ENCODE data around the gene NCKAP5.

NCKAP5 gene

GRCh38 chr2:133293544-133294353 lies 274.5 kb downstream of the NCKAP5 start:
- TF ChIP-seq, protein P1, sequence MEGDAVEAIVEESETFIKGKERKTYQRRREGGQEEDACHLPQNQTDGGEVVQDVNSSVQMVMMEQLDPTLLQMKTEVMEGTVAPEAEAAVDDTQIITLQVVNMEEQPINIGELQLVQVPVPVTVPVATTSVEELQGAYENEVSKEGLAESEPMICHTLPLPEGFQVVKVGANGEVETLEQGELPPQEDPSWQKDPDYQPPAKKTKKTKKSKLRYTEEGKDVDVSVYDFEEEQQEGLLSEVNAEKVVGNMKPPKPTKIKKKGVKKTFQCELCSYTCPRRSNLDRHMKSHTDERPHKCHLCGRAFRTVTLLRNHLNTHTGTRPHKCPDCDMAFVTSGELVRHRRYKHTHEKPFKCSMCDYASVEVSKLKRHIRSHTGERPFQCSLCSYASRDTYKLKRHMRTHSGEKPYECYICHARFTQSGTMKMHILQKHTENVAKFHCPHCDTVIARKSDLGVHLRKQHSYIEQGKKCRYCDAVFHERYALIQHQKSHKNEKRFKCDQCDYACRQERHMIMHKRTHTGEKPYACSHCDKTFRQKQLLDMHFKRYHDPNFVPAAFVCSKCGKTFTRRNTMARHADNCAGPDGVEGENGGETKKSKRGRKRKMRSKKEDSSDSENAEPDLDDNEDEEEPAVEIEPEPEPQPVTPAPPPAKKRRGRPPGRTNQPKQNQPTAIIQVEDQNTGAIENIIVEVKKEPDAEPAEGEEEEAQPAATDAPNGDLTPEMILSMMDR (conservative IDR thresholded peaks at IDR 0.05; ENCODE audit: control insufficient read depth, insufficient read depth, low read depth, low read length) = no peak

DNA sequence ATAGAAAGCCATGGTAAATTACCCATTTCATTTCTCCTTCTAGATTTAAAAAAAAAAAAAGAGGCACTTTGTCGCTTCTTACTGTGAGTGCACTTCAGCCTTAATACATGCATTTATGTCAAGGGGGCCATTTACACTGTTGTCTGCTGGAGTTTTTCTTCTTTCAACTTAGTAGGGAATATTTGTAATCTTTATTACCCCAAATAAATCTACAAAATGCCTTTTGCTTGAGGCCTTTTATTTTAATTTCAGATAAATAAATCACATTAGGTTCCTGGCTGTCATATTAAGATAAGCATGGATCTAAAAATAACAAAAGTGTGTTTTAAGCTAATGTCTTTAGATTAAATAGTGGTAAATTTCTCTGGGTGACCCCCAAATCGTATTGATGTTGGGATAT lies 276.0 kb downstream of the NCKAP5 start:
- no peak for DNase-seq (ENCODE audit: low read depth)
- no peak overlapping the region for H3K4me3 ChIP-seq (ENCODE audit: control insufficient read depth, low read depth, low read length)
- TF ChIP-seq, protein P1 (conservative IDR thresholded peaks at IDR 0.05; ENCODE audit: control insufficient read depth, insufficient read depth, low read depth, low read length) = no peak

More at GRCh38 chr2:133293544-133294353, 274.5 kb downstream of the NCKAP5 start:
- H3K4me3 ChIP-seq (ENCODE audit: control insufficient read depth, low read depth, low read length) = no peak overlapping the region
- no peak for DNase-seq (ENCODE audit: low read depth)

DNA sequence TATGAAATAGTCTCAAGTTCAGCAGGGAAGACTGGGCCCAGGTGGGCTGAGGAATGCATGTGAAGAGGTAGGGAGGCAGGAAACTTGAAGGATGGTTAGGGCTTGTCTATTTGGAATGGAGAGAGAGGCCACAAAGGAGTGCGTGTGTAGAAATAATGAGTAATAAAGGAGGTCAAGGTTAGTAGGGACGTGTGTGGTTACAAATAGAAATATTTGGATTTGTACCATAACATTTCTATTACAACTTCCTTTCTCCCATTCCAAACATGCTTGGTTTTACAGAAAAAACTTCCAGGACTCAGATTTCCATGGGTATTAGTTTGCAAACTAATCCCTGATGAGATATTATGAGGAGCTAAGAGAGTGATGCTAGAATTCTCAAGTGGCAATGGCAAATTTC lies 280.6 kb downstream of the NCKAP5 start:
- H3K4me3 ChIP-seq (ENCODE audit: control insufficient read depth, low read depth, low read length) = no peak overlapping the region
- TF ChIP-seq, protein P1 (conservative IDR thresholded peaks at IDR 0.05; ENCODE audit: control insufficient read depth, insufficient read depth, low read depth, low read length) = no peak

DNA sequence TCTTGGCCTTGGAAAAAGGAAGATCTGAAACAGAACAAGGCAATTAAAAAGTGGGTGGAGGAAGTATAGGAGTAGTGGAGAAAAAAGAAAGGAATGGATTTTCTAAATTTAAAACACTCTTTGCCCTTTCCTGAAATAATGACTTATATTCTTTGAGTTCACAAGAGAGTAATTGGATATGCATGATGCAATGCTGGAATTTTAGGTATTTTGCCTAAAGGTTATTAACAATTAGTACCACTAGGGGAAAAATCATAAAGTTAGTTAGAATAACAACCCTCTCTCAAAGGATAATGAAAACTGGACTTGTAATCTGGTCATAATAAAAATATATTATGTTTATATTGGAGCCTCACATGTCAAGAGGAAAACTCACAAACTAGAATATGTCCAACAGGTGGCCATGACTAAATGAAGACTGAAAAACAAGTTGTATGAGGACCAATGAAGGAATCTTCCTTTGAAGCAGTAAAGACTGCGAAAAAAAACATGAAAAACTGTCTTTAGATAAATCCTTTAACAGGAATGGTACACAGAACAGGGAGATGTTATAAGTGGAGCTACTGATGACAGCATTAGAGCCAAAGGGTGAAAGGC lies 281.8 kb downstream of the NCKAP5 start:
- TF ChIP-seq, protein P1 (conservative IDR thresholded peaks at IDR 0.05; ENCODE audit: control insufficient read depth, insufficient read depth, low read depth, low read length) = no peak
- no peak for DNase-seq (ENCODE audit: low read depth)
- H3K4me3 ChIP-seq (ENCODE audit: control insufficient read depth, low read depth, low read length) = no peak overlapping the region

More for the DNA sequence above, 280.6 kb downstream of the NCKAP5 start:
- peak; percentile 0 for DNase-seq (ENCODE audit: low read depth)

GRCh38 chr2:133273031-133273430 lies 295.2 kb downstream of the NCKAP5 start:
- DNase-seq (ENCODE audit: low read depth) = no peak
- no peak overlapping the region for H3K4me3 ChIP-seq (ENCODE audit: control insufficient read depth, low read depth, low read length)
- TF ChIP-seq, protein P1 (conservative IDR thresholded peaks at IDR 0.05; ENCODE audit: control insufficient read depth, insufficient read depth, low read depth, low read length) = no peak

DNA sequence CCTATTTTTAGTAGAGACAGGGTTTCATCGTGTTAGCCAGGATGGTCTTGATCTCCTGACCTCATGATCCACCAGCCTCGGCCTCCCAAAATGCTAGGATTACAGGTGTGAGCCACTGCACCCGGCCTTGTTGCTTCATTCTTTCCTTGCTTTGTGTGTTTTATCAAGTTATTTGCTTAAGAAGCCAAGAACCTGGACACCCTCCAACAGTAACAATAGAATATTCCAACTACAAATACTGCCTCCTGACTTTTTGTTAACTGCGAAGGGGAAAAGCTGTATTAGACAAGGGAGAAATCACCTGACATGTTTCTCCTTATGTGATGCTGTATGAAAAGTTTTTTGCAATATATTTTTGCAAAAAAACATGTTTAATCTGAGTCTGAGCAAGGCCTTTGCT lies 297.2 kb downstream of the NCKAP5 start:
- DNase-seq (ENCODE audit: low read depth) = no peak

More for the DNA sequence above, 297.2 kb downstream of the NCKAP5 start:
- H3K4me3 ChIP-seq (ENCODE audit: control insufficient read depth, low read depth, low read length) = no peak overlapping the region
- TF ChIP-seq, protein P1 (conservative IDR thresholded peaks at IDR 0.05; ENCODE audit: control insufficient read depth, insufficient read depth, low read depth, low read length) = no peak

Data from fibroblast of mammary gland (primary cell).